ENCODE measurements around the gene FAM200C. TPM values are rescaled to one million over a fixed set of nuclear protein-coding genes. Genes with fewer than 3 reads are reported as not detected.

FAM200C gene
- total and polyA plus RNA-seq, 10 of the 15 experiments (the other 5 are each of a cell fraction or from before 2014, with no cell fraction given) = 1.0 to 5.4 (median 2.2) TPM

- Histone ChIP-seq H3K27me3 (replicated peaks in 1 of 2; ENCODE audit: control insufficient read depth in 2 of 2, insufficient read depth in 2 of 2, low read length in 1 of 2) (peaks cover 0 to 5% of the 10 kb centered on the region in 2 experiments; a peak in 1 of 4 replicates), H3K9me3 (replicated peaks; ENCODE audit: control insufficient read depth, insufficient read depth, low read length) (no peaks in the 10 kb centered on the region), H3K4me2 (ENCODE audit: control insufficient read depth, insufficient read depth) (no peak overlapping the region), H3K4me1 (ENCODE audit: control insufficient read depth, insufficient read depth, low read length) (no peaks in the 10 kb centered on the region), H3K79me2 (ENCODE audit: control insufficient read depth, insufficient read depth, low read length) (no peaks in the 10 kb centered on the region), H3K27ac (ENCODE audit: control insufficient read depth, insufficient read depth) (no peak overlapping the region), H3K36me3 (ENCODE audit: control insufficient read depth in 2 of 2, insufficient read depth in 2 of 2, low read length in 1 of 2) (no peaks in the 10 kb centered on the region), H3K9ac (ENCODE audit: control insufficient read depth, insufficient read depth, low read length) (no peak overlapping the region), H2AFZ (ENCODE audit: control insufficient read depth, low read depth, low read length) (no peak overlapping the region), H3K4me3 (no peak overlapping the region), H4K20me1 (ENCODE audit: control insufficient read depth, insufficient read depth) (no peaks in the 10 kb centered on the region)
- ChIA-PET CTCF (interaction anchor here (0.8 to 1.6 kb wide), 4 partner anchors 13 to 180 kb away, joined by 3 to 5 read pairs (median 4); no protein-coding TSS in a partner anchor), RAD21 (ENCODE audit: unreplicated experiment) (interaction anchor here (1.2 kb wide), 1 partner anchor 32 kb away, joined by 4 read pairs; no protein-coding TSS in a partner anchor), SMC1A (ENCODE audit: uncharacterized antibody, unreplicated experiment) (interaction anchor here (1.0 to 5.8 kb wide), 4 partner anchors 13 to 356 kb away, joined by 3 to 42 read pairs (median 4); no protein-coding TSS in a partner anchor), POLR2A (interaction anchor here (0.6 kb wide), 1 partner anchor 111 kb away, joined by 3 read pairs; no protein-coding TSS in a partner anchor)
- in situ Hi-C loops (cut with MboI) = no loop called here
- FAIRE-seq = no peak
- intact Hi-C loops (cut with micrococcal nuclease; ENCODE audit: unreplicated experiment) = no loop called here
- ATAC-seq = no peak
- DNase-seq (ENCODE audit: low read depth, low spot score) = no peak
- no TSS peak for BruUV-seq (replicated peaks)
- WGBS (ENCODE audit: insufficient coverage, insufficient replicate concordance, low lambda C conversion rate, missing lambda C conversion rate) = 51% methylated on average over 5 of the region's 5 CpGs
- TF ChIP-seq ZNF274 (IDR thresholded peaks at IDR 0.05; ENCODE audit: insufficient read depth, insufficient read length) (no peak), MYC (IDR thresholded peaks at IDR 0.05; ENCODE audit: insufficient read depth, insufficient read length, insufficient replicate concordance, low read length, severe bottlenecking) (no peak), RAD21 (IDR thresholded peaks at IDR 0.05; ENCODE audit: insufficient read depth, low read depth, low read length) (no peak), PKNOX1 (IDR thresholded peaks at IDR 0.05) (no peak), USF1 (IDR thresholded peaks at IDR 0.05; ENCODE audit: borderline replicate concordance, extremely low read length, insufficient read depth, low read depth, low read length) (no peak), DPF2 (IDR thresholded peaks at IDR 0.05) (no peak), TAF1 (IDR thresholded peaks at IDR 0.05; ENCODE audit: borderline replicate concordance, low read depth, low read length) (no peak), MTA3 (IDR thresholded peaks at IDR 0.05; ENCODE audit: borderline replicate concordance, low read length) (no peak), MXI1 (IDR thresholded peaks at IDR 0.05; ENCODE audit: low read depth, low read length) (no peak), RELA (IDR thresholded peaks at IDR 0.05; ENCODE audit: borderline replicate concordance, partially characterized antibody) (no peak), SPI1 (IDR thresholded peaks at IDR 0.05; ENCODE audit: borderline replicate concordance, insufficient read depth, low read depth, low read length) (no peak), MTA2 (IDR thresholded peaks at IDR 0.05; ENCODE audit: low read depth) (no peak), IRF4 (IDR thresholded peaks at IDR 0.05; ENCODE audit: low read depth, low read length) (no peak), ELK1 (IDR thresholded peaks at IDR 0.05; ENCODE audit: low read depth, low read length) (no peak), EGR1 (IDR thresholded peaks at IDR 0.05; ENCODE audit: borderline replicate concordance in 1 of 2, low read depth in 2 of 2, low read length in 2 of 2) (no peak)
Observed at GRCh38 chr5:160377651-160378050, 22.2 kb downstream of the FAM200C start.
